Measurements from ENCODE around the gene IGDCC3. TPM values are rescaled to one million over a fixed set of nuclear protein-coding genes. Genes with fewer than 3 reads are reported as not detected.

The IGDCC3 gene
- total RNA-seq, 4 donors from 2014 or later = not detected

DNA sequence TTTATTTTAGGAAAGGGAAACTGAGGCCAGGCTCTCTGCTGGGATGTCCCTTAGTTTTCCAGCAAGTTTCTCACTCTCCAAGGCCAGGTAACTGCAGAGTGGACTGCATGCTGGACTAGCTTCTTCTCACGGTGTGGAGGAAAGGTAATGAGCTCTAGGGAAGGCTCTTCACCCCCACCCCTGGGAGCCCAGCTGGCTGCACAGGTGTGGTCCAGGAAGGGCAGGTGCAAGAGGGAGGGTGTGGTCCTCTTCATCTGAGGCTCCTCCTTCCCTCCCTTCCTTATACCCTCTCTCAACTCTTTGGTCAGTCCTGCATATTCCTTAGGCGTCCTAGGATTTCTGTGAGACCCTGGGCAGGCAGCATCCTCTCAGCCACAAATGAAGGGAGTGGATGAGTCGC, 39.4 kb downstream of the IGDCC3 start:
- no peaks in the 10 kb centered on the region for H3K36me3 ChIP-seq
- WGBS, 2 donors = 71 to 75% methylated on average over 3 of the region's 3 CpGs
- TF ChIP-seq EP300 (IDR thresholded peaks at IDR 0.05) (no peak), POLR2A (IDR thresholded peaks at IDR 0.05) (no peak)
- TF ChIP-seq, protein P1, sequence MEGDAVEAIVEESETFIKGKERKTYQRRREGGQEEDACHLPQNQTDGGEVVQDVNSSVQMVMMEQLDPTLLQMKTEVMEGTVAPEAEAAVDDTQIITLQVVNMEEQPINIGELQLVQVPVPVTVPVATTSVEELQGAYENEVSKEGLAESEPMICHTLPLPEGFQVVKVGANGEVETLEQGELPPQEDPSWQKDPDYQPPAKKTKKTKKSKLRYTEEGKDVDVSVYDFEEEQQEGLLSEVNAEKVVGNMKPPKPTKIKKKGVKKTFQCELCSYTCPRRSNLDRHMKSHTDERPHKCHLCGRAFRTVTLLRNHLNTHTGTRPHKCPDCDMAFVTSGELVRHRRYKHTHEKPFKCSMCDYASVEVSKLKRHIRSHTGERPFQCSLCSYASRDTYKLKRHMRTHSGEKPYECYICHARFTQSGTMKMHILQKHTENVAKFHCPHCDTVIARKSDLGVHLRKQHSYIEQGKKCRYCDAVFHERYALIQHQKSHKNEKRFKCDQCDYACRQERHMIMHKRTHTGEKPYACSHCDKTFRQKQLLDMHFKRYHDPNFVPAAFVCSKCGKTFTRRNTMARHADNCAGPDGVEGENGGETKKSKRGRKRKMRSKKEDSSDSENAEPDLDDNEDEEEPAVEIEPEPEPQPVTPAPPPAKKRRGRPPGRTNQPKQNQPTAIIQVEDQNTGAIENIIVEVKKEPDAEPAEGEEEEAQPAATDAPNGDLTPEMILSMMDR (IDR thresholded peaks at IDR 0.05) = no peak
- DNase-seq (ENCODE audit: low spot score in 2 of 2) = no peak
- no peaks in the 10 kb centered on the region for H3K9me3 ChIP-seq
- no peak overlapping the region for H3K4me3 ChIP-seq
- H3K4me1 ChIP-seq = no peaks in the 10 kb centered on the region
- no peak overlapping the region for H3K27ac ChIP-seq
- no peaks in the 10 kb centered on the region for H3K27me3 ChIP-seq

GRCh38 chr15:65337436-65338070, 40.2 kb downstream of the IGDCC3 start:
- DNase-seq (ENCODE audit: low spot score in 2 of 2) = no peak
- no peaks in the 10 kb centered on the region for H3K36me3 ChIP-seq
- no peaks in the 10 kb centered on the region for H3K9me3 ChIP-seq
- 62 to 69% methylated on average over 5 of the region's 6 CpGs for WGBS, 2 donors
- H3K27me3 ChIP-seq = no peaks in the 10 kb centered on the region
- H3K4me3 ChIP-seq = no peak overlapping the region
- H3K27ac ChIP-seq = no peak overlapping the region
- no peaks in the 10 kb centered on the region for H3K4me1 ChIP-seq
- TF ChIP-seq, protein P1 (IDR thresholded peaks at IDR 0.05) = no peak
- no peak for TF ChIP-seq EP300 (IDR thresholded peaks at IDR 0.05)
- TF ChIP-seq POLR2A (IDR thresholded peaks at IDR 0.05) = no peak

GRCh38 chr15:65336493-65337435, 41.0 kb downstream of the IGDCC3 start:
- no peaks in the 10 kb centered on the region for H3K9me3 ChIP-seq
- DNase-seq (ENCODE audit: low spot score in 2 of 2) = no peak
- WGBS, 2 donors = 48 to 51% methylated on average over 19 to 20 of the region's 21 CpGs
- no peaks in the 10 kb centered on the region for H3K27me3 ChIP-seq
- TF ChIP-seq EP300 (IDR thresholded peaks at IDR 0.05) = no peak
- TF ChIP-seq, protein P1 (IDR thresholded peaks at IDR 0.05) = no peak
- TF ChIP-seq POLR2A (IDR thresholded peaks at IDR 0.05) = no peak
- no peak overlapping the region for H3K27ac ChIP-seq
- H3K36me3 ChIP-seq = no peaks in the 10 kb centered on the region
- H3K4me1 ChIP-seq = no peaks in the 10 kb centered on the region
- H3K4me3 ChIP-seq = no peak overlapping the region

- DNase-seq (ENCODE audit: low spot score in 2 of 2) = no peak
- no peaks in the 10 kb centered on the region for H3K9me3 ChIP-seq
- no peak overlapping the region for H3K27ac ChIP-seq
- TF ChIP-seq, protein P1 (IDR thresholded peaks at IDR 0.05) = no peak
- TF ChIP-seq POLR2A (IDR thresholded peaks at IDR 0.05) = no peak
- TF ChIP-seq EP300 (IDR thresholded peaks at IDR 0.05) = no peak
- WGBS, 2 donors = 80 to 93% methylated on average over 19 of the region's 19 CpGs
- H3K4me3 ChIP-seq = no peak overlapping the region
- no peaks in the 10 kb centered on the region for H3K4me1 ChIP-seq
- no peaks in the 10 kb centered on the region for H3K36me3 ChIP-seq
- no peaks in the 10 kb centered on the region for H3K27me3 ChIP-seq
Observed at GRCh38 chr15:65335278-65336055, 42.3 kb downstream of the IGDCC3 start.

All from tibial nerve (tissue), 4 donors.